A673 (cell line): ENCODE measurements around the gene AOX1. TPM values are rescaled to one million over a fixed set of nuclear protein-coding genes. Genes with fewer than 3 reads are reported as not detected.

Experiments
- BruUV-seq: library from RNA; stranded (reverse); fragments of 400-500 nt; replicated peaks from 2 replicates; lab custom pipeline; 2021; lab: Mats Ljungman, UMichigan
- CTCF ChIA-PET: fragments of 300-600 bp; sonication (Branson Sonifier 250); formaldehyde crosslinking; loops from one replicate; lab custom pipeline; 2022; ENCODE audit warnings: antibody characterized with exemption; lab: Charles Lee
- POLR2A ChIA-PET: fragments of 300-600 bp; sonication (Branson Sonifier 250); formaldehyde crosslinking; loops from one replicate; lab custom pipeline; 2022; ENCODE audit warnings: antibody characterized with exemption; ENCODE audit not compliant: low non-redundant PET; lab: Charles Lee
- DNase-seq: peaks from one replicate; pipeline ENCODE4 v3.0.0-alpha.2; 2015; ENCODE audit warnings: low spot score
- H3K27ac ChIP-seq: fragments of 200-600 bp; sonication (generic); 2 replicates; pipeline ENCODE4 v1.5.1; 2016; ENCODE audit warnings: mixed run types, low read depth, mild to moderate bottlenecking, mixed read lengths, antibody characterized with exemption, low read length; ENCODE audit not compliant: poor library complexity, severe bottlenecking
- H3K27me3 ChIP-seq: fragments of 200-600 bp; sonication (generic); replicated peaks from 2 replicates; pipeline ENCODE4 v1.6.1; 2017; ENCODE audit warnings: mixed run types, low read depth, mild to moderate bottlenecking, mixed read lengths, antibody characterized with exemption, low read length; ENCODE audit not compliant: insufficient read depth, poor library complexity
- H3K36me3 ChIP-seq: fragments of 200-600 bp; sonication (generic); 2 replicates; pipeline ENCODE4 v1.6.1; 2016; ENCODE audit warnings: mixed run types, mild to moderate bottlenecking, mixed read lengths, antibody characterized with exemption, low read length; ENCODE audit not compliant: insufficient read depth, poor library complexity, severe bottlenecking
- H3K4me1 ChIP-seq: fragments of 200-600 bp; sonication (generic); 2 replicates; pipeline ENCODE4 v1.6.1; 2017; ENCODE audit warnings: mixed run types, mild to moderate bottlenecking, mixed read lengths, antibody characterized with exemption, low read length; ENCODE audit not compliant: insufficient read depth, poor library complexity, severe bottlenecking
- H3K4me3 ChIP-seq: fragments of 200-600 bp; sonication (generic); 2 replicates; pipeline ENCODE4 v1.5.1; 2016; ENCODE audit warnings: low read depth, mixed run types, mild to moderate bottlenecking, mixed read lengths, low read length; ENCODE audit not compliant: poor library complexity, severe bottlenecking
- H3K9me3 ChIP-seq: fragments of 200-600 bp; sonication (generic); 2 replicates; pipeline ENCODE4 v1.6.1; 2016; ENCODE audit warnings: mixed run types, low read depth, mild to moderate bottlenecking, mixed read lengths, antibody characterized with exemption, low read length; ENCODE audit not compliant: poor library complexity, severe bottlenecking
- EZH2 ChIP-seq: fragments of 200-600 bp; sonication (generic); IDR thresholded peaks from 2 replicates; pipeline ENCODE4 v1.6.1; 2017; ENCODE audit warnings: borderline replicate concordance, low read depth, mild to moderate bottlenecking, mixed read lengths, antibody characterized with exemption, low read length; ENCODE audit not compliant: poor library complexity, severe bottlenecking
- intact Hi-C: fragments of 100-400 bp; cut with micrococcal nuclease; formaldehyde crosslinking; loops from one replicate; pipeline ENCODE4 v1.10.0; 2022; ENCODE audit not compliant: unreplicated experiment
- total RNA-seq: library from RNA; stranded (reverse); gene quantifications from 2 replicates; pipeline ENCODE4 v1.2.3, GENCODE V29; 2021
- TF ChIP-seq, protein P1 (sequence below): fragments of 300-800, 200-600 bp; sonication (generic); conservative IDR thresholded peaks from 2 replicates; pipeline ENCODE4 v1.5.1; 2017; ENCODE audit warnings: low read depth, mild to moderate bottlenecking, antibody characterized with exemption, low read length, moderate library complexity, mixed read lengths

Gene AOX1
- total RNA-seq, 1 experiment from 2014 or later, result 3.1 TPM

DNA sequence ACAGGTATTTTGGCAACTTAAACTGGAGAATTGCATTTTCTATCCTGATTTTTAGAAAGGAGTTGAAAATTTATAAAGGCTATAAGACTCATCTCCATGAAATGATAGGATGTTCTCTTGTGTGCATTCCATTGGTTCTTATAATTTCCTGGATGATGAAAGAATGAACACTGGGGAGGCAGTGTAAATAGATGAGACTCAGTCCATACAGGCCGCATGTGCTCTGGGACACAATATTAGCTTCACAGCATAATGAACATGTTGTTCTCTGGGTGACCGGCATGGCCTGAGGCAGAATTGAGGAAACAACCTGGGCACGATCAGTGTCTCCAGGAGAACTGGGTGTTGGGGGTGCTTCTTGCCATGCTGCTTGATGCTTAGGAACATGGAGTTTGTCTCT lies 38.8 kb downstream of the AOX1 start:
- TF ChIP-seq, protein P1, sequence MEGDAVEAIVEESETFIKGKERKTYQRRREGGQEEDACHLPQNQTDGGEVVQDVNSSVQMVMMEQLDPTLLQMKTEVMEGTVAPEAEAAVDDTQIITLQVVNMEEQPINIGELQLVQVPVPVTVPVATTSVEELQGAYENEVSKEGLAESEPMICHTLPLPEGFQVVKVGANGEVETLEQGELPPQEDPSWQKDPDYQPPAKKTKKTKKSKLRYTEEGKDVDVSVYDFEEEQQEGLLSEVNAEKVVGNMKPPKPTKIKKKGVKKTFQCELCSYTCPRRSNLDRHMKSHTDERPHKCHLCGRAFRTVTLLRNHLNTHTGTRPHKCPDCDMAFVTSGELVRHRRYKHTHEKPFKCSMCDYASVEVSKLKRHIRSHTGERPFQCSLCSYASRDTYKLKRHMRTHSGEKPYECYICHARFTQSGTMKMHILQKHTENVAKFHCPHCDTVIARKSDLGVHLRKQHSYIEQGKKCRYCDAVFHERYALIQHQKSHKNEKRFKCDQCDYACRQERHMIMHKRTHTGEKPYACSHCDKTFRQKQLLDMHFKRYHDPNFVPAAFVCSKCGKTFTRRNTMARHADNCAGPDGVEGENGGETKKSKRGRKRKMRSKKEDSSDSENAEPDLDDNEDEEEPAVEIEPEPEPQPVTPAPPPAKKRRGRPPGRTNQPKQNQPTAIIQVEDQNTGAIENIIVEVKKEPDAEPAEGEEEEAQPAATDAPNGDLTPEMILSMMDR, result no peak
- no peak for TF ChIP-seq EZH2
- BruUV-seq, result no TSS peak
- POLR2A ChIA-PET, result no interaction called here

DNA sequence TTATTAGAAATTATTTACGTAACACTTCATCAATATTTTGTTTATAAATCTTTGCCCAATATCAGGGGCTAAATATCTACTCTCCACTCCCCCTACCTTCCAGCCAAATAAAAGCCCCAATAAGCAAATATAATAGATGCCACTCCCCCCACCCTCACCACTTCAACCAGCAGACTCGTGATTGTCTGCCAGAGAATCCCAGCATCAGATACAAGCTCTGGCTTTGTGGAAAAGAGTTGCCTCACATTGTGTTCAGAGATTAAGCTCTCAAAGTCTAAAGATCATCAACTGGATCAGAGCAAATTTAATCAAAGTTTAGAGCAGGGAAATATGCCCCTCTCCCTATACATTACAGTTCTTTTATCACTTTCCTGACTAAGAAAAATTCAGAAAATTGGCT lies 39.5 kb downstream of the AOX1 start:
- TF ChIP-seq, protein P1, result no peak
- TF ChIP-seq EZH2, result no peak
- H3K27ac ChIP-seq, result no peak overlapping the region
- ChIA-PET CTCF (no interaction called here), POLR2A (no interaction called here)
- intact Hi-C loops, result no loop called here
- no peak overlapping the region for H3K4me3 ChIP-seq
- no TSS peak for BruUV-seq
- no peaks in the 10 kb centered on the region for H3K4me1 ChIP-seq
- no peak for DNase-seq
- H3K9me3 ChIP-seq, result no peaks in the 10 kb centered on the region
- H3K36me3 ChIP-seq, result no peaks in the 10 kb centered on the region
- no peaks in the 10 kb centered on the region for H3K27me3 ChIP-seq

More for the DNA sequence above, 38.8 kb downstream of the AOX1 start:
- Histone ChIP-seq H3K9me3 (no peaks in the 10 kb centered on the region), H3K36me3 (no peaks in the 10 kb centered on the region), H3K4me3 (no peak overlapping the region), H3K4me1 (no peaks in the 10 kb centered on the region), H3K27me3 (no peaks in the 10 kb centered on the region), H3K27ac (no peak overlapping the region)
- CTCF ChIA-PET, result no interaction called here
- no peak for DNase-seq
- intact Hi-C loops, result no loop called here

DNA sequence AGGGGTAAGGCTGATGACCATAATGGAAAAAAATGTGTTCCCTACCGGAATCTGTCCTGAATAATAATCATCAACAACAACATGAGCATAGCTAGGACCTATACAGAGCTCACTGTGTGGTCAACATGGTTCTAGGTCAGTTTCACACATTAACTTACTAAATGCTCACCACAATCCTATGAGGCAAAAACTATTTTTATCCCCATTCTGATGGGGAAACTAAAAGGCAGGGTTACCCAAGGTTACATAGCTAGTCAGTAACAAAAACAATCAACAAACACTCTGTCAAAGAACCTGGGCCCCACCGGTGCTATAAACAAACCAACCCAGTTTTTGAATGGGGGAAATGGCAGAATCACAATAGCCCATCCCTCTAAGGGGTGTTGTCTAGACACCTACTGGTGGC lies 40.1 kb downstream of the AOX1 start:
- no peak overlapping the region for H3K27ac ChIP-seq
- H3K9me3 ChIP-seq, result no peaks in the 10 kb centered on the region
- H3K4me1 ChIP-seq, result peaks cover 3% of the 10 kb centered on the region
- TF ChIP-seq EZH2, result no peak
- TF ChIP-seq, protein P1, result no peak
- no TSS peak for BruUV-seq
- ChIA-PET POLR2A (no interaction called here), CTCF (no interaction called here)
- no peaks in the 10 kb centered on the region for H3K27me3 ChIP-seq
- no peak overlapping the region for H3K4me3 ChIP-seq
- H3K36me3 ChIP-seq, result no peaks in the 10 kb centered on the region
- intact Hi-C loops, result no loop called here
- no peak for DNase-seq
